Aorta (tissue), 5 donors: Measurements from ENCODE around the gene ZSWIM6. TPM values are rescaled to one million over a fixed set of nuclear protein-coding genes. Genes with fewer than 3 reads are reported as not detected.

Experiments
- ATAC-seq: fragments of 200-7000 bp; cut with Tn5 transposase; one replicate; pipeline ENCODE4 v1.9.1; 2022; ENCODE audit warnings: moderate library complexity; ENCODE audit not compliant: low FRiP score
- DNase-seq, 2 donors: peaks; one replicate each; pipeline ENCODE4 v3.0.0-alpha.2; 2020
- H3K27ac ChIP-seq, 2 donors: one replicate each; pipeline ENCODE4 v1.5.1; 2013; ENCODE audit warnings: low read length in 2 of 2, mild to moderate bottlenecking in 2 of 2, moderate library complexity in 2 of 2, control low read depth in 1 of 2, inconsistent platforms in 1 of 2, low read depth in 1 of 2
- H3K27me3 ChIP-seq, 2 donors: one replicate each; pipeline ENCODE4 v1.6.1; 2013; ENCODE audit warnings: control low read depth in 1 of 2, low read length in 1 of 2, mild to moderate bottlenecking in 1 of 2, moderate library complexity in 1 of 2; ENCODE audit not compliant: insufficient read depth in 2 of 2, control insufficient read depth in 1 of 2
- H3K36me3 ChIP-seq, 2 donors: one replicate each; pipeline ENCODE4 v1.6.1; 2013; ENCODE audit warnings: control low read depth in 1 of 2, low read length in 1 of 2, mild to moderate bottlenecking in 1 of 2; ENCODE audit not compliant: insufficient read depth in 2 of 2, control insufficient read depth in 1 of 2
- H3K4me1 ChIP-seq, 2 donors: one replicate each; pipeline ENCODE4 v1.6.1; 2013; ENCODE audit warnings: low read length in 2 of 2, control low read depth in 1 of 2, mild to moderate bottlenecking in 1 of 2, moderate library complexity in 1 of 2; ENCODE audit not compliant: insufficient read depth in 2 of 2, control insufficient read depth in 1 of 2
- H3K4me3 ChIP-seq, 2 donors: one replicate each; pipeline ENCODE4 v1.5.1; 2013; ENCODE audit warnings: low read length in 2 of 2, control low read depth in 1 of 2, mild to moderate bottlenecking in 1 of 2
- H3K9me3 ChIP-seq: one replicate; pipeline ENCODE4 v1.6.1; 2013; ENCODE audit warnings: mild to moderate bottlenecking, low read length; ENCODE audit not compliant: control insufficient read depth
- WGBS, 2 donors: extraction: QIAGEN DNeasy Blood & Tissue Kit; methylation state at CpG; one replicate each; pipeline ENCODE4 v1.1.7; 2013; 5-methylcytosine and 5-hydroxymethylcytosine counted together
- intact Hi-C, 2 donors: fragments of 100-400 bp; cut with DNase I; formaldehyde crosslinking; loops; one replicate each; pipeline versions ENCODE4 v1.14.2 to v1.15.0; 2022
- polyA plus RNA-seq, 2 donors: library from polyadenylated mRNA; stranded (reverse); fragments of 200-250 nt; gene quantifications; one replicate each; pipeline ENCODE4 v1.2.3, GENCODE V29; 2013
- total RNA-seq, 2 donors: library from RNA; stranded (reverse); fragmentation: NEBNext Ultra II Directional; extraction: Animal tissue kit (Norgen Biotek cat#: 25700); gene quantifications; one replicate each; pipeline ENCODE4 v1.2.1, GENCODE V29; 2021
- donor health status: healthy with polysubstance abuse.
- donor health status: Bipolar disorder and iron deficiency.
- donor health status: DM: no; HTN: no; CAD: no.
- donor health status: DM: no; HTN: no; CAD: no.
- donor health status: DM: yes; HTN: yes; CAD: no.

The ZSWIM6 gene
- total and polyA plus RNA-seq, 4 donors: 3.4 to 21.8 (median 12.4) TPM

DNA sequence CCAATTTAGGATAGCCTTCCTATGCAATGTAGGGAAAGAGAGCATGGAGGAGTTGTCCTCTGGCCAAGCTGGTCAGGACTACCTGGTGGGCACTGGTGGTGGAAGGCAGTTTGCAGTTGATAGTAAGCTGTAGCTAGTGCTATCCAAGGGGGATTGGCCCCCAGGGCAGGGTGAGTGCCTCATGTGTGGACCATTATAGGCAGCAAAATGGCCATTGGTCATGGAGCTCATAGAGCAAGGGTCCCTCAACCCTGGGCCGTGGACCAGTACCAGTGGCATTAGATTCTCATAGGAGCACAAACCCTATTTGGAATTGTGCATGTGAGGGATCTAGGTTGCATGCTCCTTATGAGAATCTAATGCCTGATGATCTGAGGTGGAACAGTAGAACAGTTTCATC is 139.3 kb downstream of the ZSWIM6 start:
- Histone ChIP-seq H3K4me3 (no peak overlapping the region), H3K27ac (no peak overlapping the region), H3K36me3 (peaks cover 0 to 2% of the 10 kb centered on the region in 2 donors), H3K27me3 (no peaks in the 10 kb centered on the region), H3K4me1 (no peaks in the 10 kb centered on the region), H3K9me3 (no peaks in the 10 kb centered on the region)
- DNase-seq (no peak), ATAC-seq (peak; percentile 50)
- intact Hi-C loops: no loop called here
- 99 to 100% methylated on average over 1 of the region's 1 CpG for WGBS, 2 donors

GRCh38 chr5:61472172-61472958 is 140.3 kb downstream of the ZSWIM6 start:
- 83 to 87% methylated on average over 7 of the region's 7 CpGs for WGBS, 2 donors
- Histone ChIP-seq H3K4me3 (no peak overlapping the region), H3K9me3 (no peaks in the 10 kb centered on the region), H3K4me1 (peaks cover 0 to 3% of the 10 kb centered on the region in 2 donors), H3K36me3 (peaks cover 0 to 2% of the 10 kb centered on the region in 2 donors), H3K27me3 (no peaks in the 10 kb centered on the region), H3K27ac (no peak overlapping the region)
- intact Hi-C loops: no loop called here
- DNase-seq: no peak
- ATAC-seq: no peak

GRCh38 chr5:61474746-61475145 is 142.7 kb downstream of the ZSWIM6 start:
- Histone ChIP-seq H3K27me3 (no peaks in the 10 kb centered on the region), H3K4me3 (no peak overlapping the region), H3K4me1 (peaks cover 1 to 7% of the 10 kb centered on the region in 2 donors), H3K36me3 (peaks cover 0 to 2% of the 10 kb centered on the region in 2 donors), H3K9me3 (no peaks in the 10 kb centered on the region), H3K27ac (no peak overlapping the region)
- 95 to 98% methylated on average over 4 of the region's 4 CpGs for WGBS, 2 donors
- DNase-seq (no peak), ATAC-seq (no peak)
- intact Hi-C loops: no loop called here

DNA sequence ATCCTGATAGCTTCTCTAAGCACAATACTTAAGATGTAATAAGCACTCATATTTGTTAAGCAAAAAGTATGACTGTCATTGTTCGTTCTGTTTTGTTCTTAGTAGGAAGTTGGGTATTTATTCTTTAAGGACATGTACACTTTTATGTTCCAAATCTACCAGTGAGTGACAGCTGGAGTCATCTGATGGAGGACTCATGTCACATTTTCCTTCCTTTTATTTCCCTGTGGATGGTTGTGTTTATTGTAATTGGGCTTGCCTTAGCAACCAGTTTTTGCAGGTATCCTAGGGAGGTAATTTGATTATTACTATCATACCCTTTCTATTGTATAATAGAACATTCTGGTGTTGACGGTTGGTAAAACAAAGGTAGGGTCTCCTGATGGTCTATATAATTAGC is 145.7 kb downstream of the ZSWIM6 start:
- 45 to 73% methylated on average over 2 of the region's 2 CpGs for whole genome bisulfite sequencing, 2 donors
- ATAC-seq: no peak
- intact Hi-C loops: no loop called here

GRCh38 chr5:61479850-61480614 is 148.0 kb downstream of the ZSWIM6 start:
- peaks cover 4 to 7% of the 10 kb centered on the region in 2 donors for H3K4me1 ChIP-seq
- no peaks in the 10 kb centered on the region for H3K36me3 ChIP-seq
- DNase-seq: no peak
- H3K27ac ChIP-seq: no peak overlapping the region
- WGBS, 2 donors: 76 to 88% methylated on average over 4 of the region's 4 CpGs
- intact Hi-C loops: no loop called here
- H3K4me3 ChIP-seq: no peak overlapping the region
- ATAC-seq: no peak
- H3K9me3 ChIP-seq: no peaks in the 10 kb centered on the region
- no peaks in the 10 kb centered on the region for H3K27me3 ChIP-seq

More for the DNA sequence above, 145.7 kb downstream of the ZSWIM6 start:
- Histone ChIP-seq H3K9me3 (no peaks in the 10 kb centered on the region), H3K27ac (no peak overlapping the region), H3K4me3 (no peak overlapping the region), H3K36me3 (no peaks in the 10 kb centered on the region), H3K27me3 (no peaks in the 10 kb centered on the region), H3K4me1 (peaks cover 1 to 7% of the 10 kb centered on the region in 2 donors)
- no peak for DNase-seq

DNA sequence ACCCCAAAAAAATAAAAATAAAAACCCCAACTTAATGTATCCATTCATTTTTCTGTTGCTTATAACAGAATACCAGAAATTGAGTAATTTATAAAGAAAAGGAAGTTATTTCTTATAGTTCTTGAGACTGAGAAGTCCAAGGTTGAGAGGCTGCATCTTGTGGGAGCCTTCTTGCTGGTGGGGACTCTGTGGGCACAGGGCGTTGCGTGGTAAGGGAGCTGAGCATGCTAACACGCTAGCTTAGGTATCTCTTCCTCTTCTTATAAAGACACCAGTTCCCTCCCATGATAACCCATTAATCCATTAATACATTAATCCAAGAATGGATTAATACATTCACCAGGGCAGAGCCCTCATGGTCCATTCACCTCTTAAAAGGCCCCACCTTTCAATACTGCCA is 150.9 kb downstream of the ZSWIM6 start:
- 98 to 100% methylated on average over 3 of the region's 3 CpGs for WGBS, 2 donors
- no peak for DNase-seq
- H3K9me3 ChIP-seq: no peaks in the 10 kb centered on the region
- no peak overlapping the region for H3K4me3 ChIP-seq
- H3K27ac ChIP-seq: no peak overlapping the region
- intact Hi-C loops: no loop called here
- ATAC-seq: no peak
- no peaks in the 10 kb centered on the region for H3K27me3 ChIP-seq
- peaks cover 4% of the 10 kb centered on the region in 2 donors for H3K4me1 ChIP-seq
- H3K36me3 ChIP-seq: no peaks in the 10 kb centered on the region

- Histone ChIP-seq H3K36me3 (no peaks in the 10 kb centered on the region), H3K4me1 (peaks cover 0 to 3% of the 10 kb centered on the region in 2 donors), H3K9me3 (no peaks in the 10 kb centered on the region), H3K4me3 (no peak overlapping the region), H3K27me3 (no peaks in the 10 kb centered on the region), H3K27ac (no peak overlapping the region)
- ATAC-seq (no peak), DNase-seq (no peak)
- intact Hi-C loops: no loop called here
- WGBS, 2 donors: 97 to 98% methylated on average over 1 of the region's 1 CpG
These were observed 154.4 kb downstream of the ZSWIM6 start for GRCh38 chr5:61486476-61486875.

DNA sequence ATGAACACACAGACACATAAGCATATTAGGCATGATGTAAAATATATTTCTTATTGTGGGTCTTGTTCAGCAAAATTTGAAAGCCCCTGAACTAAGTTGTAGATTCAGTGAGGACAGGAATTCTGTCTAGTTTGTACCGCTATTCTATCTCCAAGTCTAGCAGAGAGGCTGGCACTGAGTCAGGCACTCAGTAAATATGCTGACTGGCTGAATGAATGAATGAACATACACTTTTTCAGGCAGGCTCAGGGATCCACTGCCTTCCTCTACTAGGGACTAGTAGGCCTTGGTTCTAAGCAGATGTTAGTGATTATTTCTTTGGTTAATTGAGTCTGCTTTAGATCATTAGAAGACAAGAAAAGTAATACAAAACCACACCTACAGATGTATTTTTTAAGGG is 157.5 kb downstream of the ZSWIM6 start:
- H3K4me1 ChIP-seq: peaks cover 0 to 2% of the 10 kb centered on the region in 2 donors
- H3K27me3 ChIP-seq: no peaks in the 10 kb centered on the region
- H3K27ac ChIP-seq: no peak overlapping the region
- H3K36me3 ChIP-seq: peaks cover 0 to 3% of the 10 kb centered on the region in 2 donors
- H3K4me3 ChIP-seq: no peak overlapping the region
- 94 to 96% methylated on average over 1 of the region's 1 CpG for WGBS, 2 donors
- H3K9me3 ChIP-seq: no peaks in the 10 kb centered on the region
- intact Hi-C loops: no loop called here
- no peak for DNase-seq
- no peak for ATAC-seq
